SH-SY5Y (cell line): ENCODE measurements around the gene TRIO.

ENCODE experiments used
- GATA2 ChIP-seq: IDR thresholded peaks from 2 replicates; pipeline ENCODE4 v1.6.1; 2011; ENCODE audit warnings: mild to moderate bottlenecking, low read depth, low read length
- GATA3 ChIP-seq: IDR thresholded peaks from 2 replicates; pipeline ENCODE4 v1.6.1; 2011; ENCODE audit warnings: low read depth, mild to moderate bottlenecking, low read length, moderate library complexity

GRCh38 chr5:14486996-14487896, 344.1 kb downstream of the TRIO start:
- TF ChIP-seq GATA3 = no peak
- TF ChIP-seq GATA2 = no peak
